HL-60 (cell line): ENCODE data around the gene PGAM2.

ENCODE experiments used
- CTCF ChIP-seq: IDR thresholded peaks from one replicate; pipeline ENCODE4 v1.5.1; 2011; ENCODE audit warnings: low read length, control low read depth, inconsistent platforms; ENCODE audit not compliant: insufficient read depth
- POLR2AphosphoS5 ChIP-seq: IDR thresholded peaks from 2 replicates; pipeline ENCODE4 v1.6.1; 2012; ENCODE audit warnings: low read depth
- REST ChIP-seq: IDR thresholded peaks from 2 replicates; pipeline ENCODE4 v1.6.1; 2012; ENCODE audit warnings: low read depth; ENCODE audit not compliant: insufficient replicate concordance

DNA sequence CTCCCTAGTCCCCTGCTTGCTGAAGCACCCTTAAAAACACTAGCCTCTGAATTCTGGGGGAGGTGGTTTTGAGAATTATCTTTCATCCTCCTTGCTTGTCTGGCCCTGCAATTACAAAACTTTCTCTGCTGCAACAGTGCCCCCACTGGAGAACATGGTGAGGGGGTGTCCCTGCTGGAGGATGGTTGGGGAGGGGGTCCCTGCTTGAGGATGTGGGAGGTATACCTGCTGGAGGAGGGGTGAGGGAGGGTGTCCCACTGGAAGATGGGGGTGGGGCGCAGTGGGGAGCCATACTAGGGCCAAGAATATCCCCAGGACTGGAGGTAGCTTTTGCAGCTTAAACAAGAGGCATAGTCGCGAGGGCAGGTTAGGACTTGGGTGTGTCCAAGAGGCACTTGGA is 20.2 kb upstream of the PGAM2 start:
- no peak for TF ChIP-seq CTCF
- TF ChIP-seq POLR2AphosphoS5, result no peak
- TF ChIP-seq REST, result no peak
